GM12873 (cell line): ENCODE measurements around the gene SLC22A4.

Source experiments
- TF ChIP-seq, protein P1 (sequence below): IDR thresholded peaks from 2 replicates; pipeline ENCODE4 v1.5.1; 2012; ENCODE audit warnings: low read depth, mild to moderate bottlenecking, moderate library complexity, low read length, control low read depth; ENCODE audit not compliant: insufficient read depth; ENCODE audit errors: missing control alignments

Gene SLC22A4

DNA sequence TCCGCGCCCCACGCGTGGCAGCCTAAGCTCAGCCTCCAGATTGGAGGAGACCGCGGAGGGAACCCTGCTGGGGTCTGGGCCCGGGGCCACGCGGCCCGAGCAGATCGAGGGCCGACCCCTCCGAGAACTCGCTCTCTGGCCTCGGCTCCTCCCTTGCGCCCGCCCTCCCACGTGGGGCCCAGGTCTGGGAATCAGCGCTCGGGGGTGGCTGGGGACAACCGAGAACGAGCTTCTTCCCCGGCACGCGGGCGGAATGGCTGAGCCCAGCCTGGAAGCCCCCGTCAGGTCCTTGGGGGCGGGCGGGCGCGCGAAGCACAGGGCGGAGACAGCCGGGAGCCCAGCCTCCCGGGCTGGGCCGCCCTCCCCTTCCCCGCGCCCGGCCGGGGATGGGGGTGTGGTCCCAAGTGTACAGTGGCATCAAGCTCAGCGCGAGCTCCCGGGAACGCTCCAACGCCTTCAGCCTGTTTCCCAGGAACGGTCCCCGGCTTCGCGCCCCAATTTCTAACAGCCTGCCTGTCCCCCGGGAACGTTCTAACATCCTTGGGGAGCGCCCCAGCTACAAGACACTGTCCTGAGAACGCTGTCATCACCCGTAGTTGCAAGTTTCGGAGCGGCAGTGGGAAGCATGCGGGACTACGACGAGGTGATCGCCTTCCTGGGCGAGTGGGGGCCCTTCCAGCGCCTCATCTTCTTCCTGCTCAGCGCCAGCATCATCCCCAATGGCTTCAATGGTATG, at the start of gene SLC22A4:
Gene SLC22A4, plus strand, starts transcription at position 403 of the 736 bp plus-strand sequence. Its CDS starts 223 bp downstream, at position 626.
- TF ChIP-seq, protein P1, sequence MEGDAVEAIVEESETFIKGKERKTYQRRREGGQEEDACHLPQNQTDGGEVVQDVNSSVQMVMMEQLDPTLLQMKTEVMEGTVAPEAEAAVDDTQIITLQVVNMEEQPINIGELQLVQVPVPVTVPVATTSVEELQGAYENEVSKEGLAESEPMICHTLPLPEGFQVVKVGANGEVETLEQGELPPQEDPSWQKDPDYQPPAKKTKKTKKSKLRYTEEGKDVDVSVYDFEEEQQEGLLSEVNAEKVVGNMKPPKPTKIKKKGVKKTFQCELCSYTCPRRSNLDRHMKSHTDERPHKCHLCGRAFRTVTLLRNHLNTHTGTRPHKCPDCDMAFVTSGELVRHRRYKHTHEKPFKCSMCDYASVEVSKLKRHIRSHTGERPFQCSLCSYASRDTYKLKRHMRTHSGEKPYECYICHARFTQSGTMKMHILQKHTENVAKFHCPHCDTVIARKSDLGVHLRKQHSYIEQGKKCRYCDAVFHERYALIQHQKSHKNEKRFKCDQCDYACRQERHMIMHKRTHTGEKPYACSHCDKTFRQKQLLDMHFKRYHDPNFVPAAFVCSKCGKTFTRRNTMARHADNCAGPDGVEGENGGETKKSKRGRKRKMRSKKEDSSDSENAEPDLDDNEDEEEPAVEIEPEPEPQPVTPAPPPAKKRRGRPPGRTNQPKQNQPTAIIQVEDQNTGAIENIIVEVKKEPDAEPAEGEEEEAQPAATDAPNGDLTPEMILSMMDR: no peak

DNA sequence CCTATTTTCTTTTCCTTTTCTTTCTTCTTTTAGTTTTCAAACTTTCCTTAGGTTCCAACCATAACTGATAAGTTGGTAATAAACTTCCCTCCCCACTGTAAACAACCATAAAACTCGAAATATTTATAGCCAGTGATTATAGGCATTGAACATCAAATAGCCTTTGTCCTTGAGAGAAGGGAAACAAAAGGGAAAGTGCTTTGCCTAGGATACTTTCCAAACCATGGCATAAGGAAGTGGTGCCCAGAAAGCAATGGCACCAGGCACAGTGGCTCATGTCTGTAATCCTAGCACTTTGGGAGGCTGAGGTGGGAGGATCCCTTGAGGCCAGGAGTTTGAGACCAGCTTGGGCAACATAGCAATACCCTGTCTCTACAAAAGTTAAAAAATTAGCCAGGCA, 48.6 kb upstream of the SLC22A4 start:
- TF ChIP-seq, protein P1: no peak

DNA sequence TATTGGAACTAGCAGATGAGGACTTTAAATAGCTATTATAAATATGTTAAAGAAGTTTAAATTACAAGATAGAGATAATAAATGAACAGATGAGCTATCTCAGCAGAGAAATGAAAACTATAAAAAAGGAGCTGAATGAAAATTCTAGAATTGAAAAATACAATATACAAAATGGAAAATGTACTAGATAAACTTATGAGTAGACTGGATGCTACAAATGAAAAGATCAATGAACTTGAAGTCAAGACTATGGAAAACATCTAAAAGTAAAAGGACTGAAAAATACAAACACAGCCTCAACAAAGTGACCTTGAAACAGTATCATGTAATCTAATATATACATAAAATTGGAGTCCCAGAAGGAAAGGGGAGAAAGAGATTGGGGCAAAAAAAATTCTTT, 47.4 kb upstream of the SLC22A4 start:
- TF ChIP-seq, protein P1: no peak

DNA sequence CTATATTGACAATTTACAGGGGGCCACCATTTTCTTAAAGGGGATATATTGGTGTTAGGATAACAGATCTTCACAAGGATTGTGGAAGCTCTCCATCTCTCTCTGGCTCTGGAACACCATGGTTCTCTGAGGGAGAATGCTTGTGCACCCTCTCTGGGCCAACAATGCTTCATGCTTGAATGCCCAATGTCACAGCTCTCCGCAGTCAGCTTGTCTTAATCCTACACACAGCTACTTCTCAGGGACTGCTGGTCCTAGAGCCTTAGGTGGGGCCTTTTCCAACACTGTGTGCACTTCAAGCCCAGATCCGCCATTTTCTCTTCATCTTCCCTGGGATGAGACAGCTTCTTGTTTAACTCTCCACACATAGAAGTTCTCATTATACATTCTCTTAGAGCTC, 43.6 kb upstream of the SLC22A4 start:
- TF ChIP-seq, protein P1: no peak

DNA sequence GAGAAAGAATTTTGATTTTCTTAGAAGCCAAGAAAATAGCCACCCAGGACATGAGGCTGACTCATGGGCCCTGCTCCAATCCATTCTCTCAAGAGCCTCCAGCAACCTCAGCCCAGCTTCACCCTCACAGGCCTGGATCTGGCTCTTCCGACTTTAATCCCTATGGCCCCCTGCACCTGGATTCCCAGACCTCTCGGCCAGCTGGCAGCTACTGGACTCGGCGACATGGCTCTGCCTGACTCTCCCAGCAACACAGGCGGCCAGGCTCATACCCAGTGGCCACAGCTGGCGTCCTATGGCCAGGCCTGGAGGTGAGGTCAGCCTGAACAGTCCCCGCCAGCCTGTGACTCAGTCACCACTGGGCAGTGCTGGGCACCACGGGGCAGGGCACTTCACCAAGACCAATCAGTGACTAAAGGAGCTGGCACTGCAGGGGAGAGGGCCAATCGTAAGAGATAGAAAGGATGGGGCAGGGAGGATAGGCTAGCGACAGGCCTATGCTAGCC, 42.9 kb upstream of the SLC22A4 start:
- TF ChIP-seq, protein P1: no peak

DNA sequence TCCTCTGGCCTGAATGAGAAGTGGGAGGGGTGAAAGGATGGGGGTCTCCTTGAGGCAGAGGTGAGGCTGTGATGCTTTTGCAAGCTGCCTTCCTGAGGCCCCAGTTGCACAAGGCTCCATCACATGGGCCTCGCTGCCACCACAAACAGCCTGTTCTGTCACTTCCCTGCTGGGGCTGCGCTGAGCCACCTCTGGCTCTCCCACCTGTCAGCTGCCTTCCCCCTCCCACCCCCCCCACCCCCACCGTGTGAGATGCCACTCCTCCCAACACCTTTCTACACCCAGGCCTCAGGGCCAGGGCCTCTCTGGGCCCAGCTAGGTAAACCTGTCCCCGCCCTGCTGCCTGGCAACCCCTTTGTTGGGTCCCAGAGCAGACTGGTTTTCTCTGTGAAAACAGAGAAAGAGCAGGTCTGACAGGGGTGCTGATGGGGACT, 41.2 kb upstream of the SLC22A4 start:
- TF ChIP-seq, protein P1: no peak

DNA sequence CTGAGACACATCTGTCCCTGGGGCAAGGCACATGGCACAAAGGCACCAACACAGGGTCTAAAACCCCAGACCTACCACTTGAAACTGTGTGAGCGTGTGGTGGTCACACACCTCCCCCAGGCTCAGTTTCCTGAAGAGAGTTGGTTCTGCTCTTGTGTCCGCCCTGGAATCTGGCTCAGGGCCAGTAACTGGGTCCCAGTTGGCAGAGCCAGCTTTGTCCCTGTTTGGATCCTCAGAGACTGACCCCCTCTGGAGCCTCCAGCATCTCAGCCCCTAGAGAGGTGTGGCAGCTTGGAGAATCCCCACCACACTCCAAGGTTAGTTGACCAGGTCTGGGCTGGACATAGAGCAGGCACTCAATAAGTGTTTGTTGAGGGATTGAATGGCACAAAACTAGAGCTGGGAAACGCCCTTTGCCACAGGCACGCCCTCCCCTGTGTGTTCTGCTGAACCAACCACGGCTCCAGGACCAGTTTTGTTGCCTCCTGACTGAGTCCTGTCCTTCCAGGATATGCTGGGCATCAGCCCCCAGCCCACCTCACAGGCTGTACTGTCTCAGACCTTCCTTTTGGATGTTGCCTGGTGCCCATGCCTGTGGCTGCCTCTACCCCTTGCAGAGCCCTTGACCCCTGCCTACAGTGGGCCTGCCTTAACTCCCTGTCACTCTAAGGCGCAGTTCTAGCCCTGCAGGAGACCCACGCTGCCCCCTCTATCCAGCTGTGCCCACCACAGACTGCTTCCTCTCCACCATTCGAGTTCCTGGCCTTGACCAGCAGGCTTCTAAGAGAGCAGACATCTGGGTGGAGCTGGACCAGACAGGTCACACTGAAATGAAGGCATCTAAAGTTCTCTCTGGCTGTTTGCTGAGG, 40.5 kb upstream of the SLC22A4 start:
- TF ChIP-seq, protein P1: no peak
